ENCODE data around the gene PCCA. TPM values are rescaled to one million over a fixed set of nuclear protein-coding genes. Genes with fewer than 3 reads are reported as not detected.
A peak's percentile ranks its signal among the peaks of the same experiment; 100 is the strongest.

PCCA gene
- total RNA-seq, 4 donors from 2014 or later = 34.6 to 58.4 (median 40.1) TPM

GRCh38 chr13:100129605-100130004, 40.7 kb downstream of the PCCA start:
- TF ChIP-seq CTCF (IDR thresholded peaks at IDR 0.05) (no peak), POLR2AphosphoS5 (IDR thresholded peaks at IDR 0.05) (no peak), EP300 (IDR thresholded peaks at IDR 0.05) (no peak), POLR2A (IDR thresholded peaks at IDR 0.05) (no peak)
- Histone ChIP-seq H3K27ac (no peak overlapping the region), H3K27me3 (no peaks in the 10 kb centered on the region), H3K36me3 (no peaks in the 10 kb centered on the region), H3K4me3 (no peak overlapping the region), H3K4me1 (peaks cover 0 to 14% (median 10%) of the 10 kb centered on the region in 3 donors), H3K9me3 (no peaks in the 10 kb centered on the region)
- 39 to 52% methylated on average over 2 of the region's 2 CpGs for WGBS, 2 donors (ENCODE audit: low coverage in 1 of 2)
- ATAC-seq = no peak

DNA sequence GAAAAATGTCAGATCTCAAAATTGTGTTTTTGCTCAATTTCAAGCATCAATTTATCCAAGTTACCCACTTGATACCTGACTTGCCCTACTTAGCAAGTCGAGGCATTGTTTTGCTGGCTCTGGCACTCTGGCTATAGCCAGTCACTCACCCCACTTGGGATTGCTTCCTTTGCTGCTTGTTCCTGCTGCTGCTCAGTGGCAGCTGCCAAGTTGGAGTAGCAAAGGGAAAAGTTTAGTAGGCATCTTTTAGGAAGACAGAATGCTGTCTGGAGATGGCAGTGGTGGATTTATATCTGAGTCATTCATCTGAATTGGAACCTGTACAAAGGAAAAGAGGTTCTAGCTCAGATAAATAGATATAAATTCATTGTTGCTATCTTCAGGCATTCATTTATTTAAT, 41.2 kb downstream of the PCCA start:
- H3K4me1 ChIP-seq = peaks cover 0 to 14% (median 10%) of the 10 kb centered on the region in 3 donors
- no peaks in the 10 kb centered on the region for H3K27me3 ChIP-seq
- no peak for ATAC-seq
- H3K4me3 ChIP-seq = no peak overlapping the region
- no peaks in the 10 kb centered on the region for H3K9me3 ChIP-seq
- TF ChIP-seq CTCF (IDR thresholded peaks at IDR 0.05) (no peak), POLR2A (IDR thresholded peaks at IDR 0.05) (no peak), POLR2AphosphoS5 (IDR thresholded peaks at IDR 0.05) (no peak), EP300 (IDR thresholded peaks at IDR 0.05) (no peak)
- H3K27ac ChIP-seq = no peak overlapping the region
- 38 to 62% methylated on average over 1 of the region's 1 CpG for WGBS, 2 donors (ENCODE audit: low coverage in 1 of 2)
- no peaks in the 10 kb centered on the region for H3K36me3 ChIP-seq

GRCh38 chr13:100130930-100131511, 42.1 kb downstream of the PCCA start:
- no peaks in the 10 kb centered on the region for H3K9me3 ChIP-seq
- H3K36me3 ChIP-seq = no peaks in the 10 kb centered on the region
- WGBS, 2 donors (ENCODE audit: low coverage in 1 of 2) = 63 to 75% methylated on average over 4 to 6 of the region's 6 CpGs
- ATAC-seq = no peak
- H3K4me3 ChIP-seq = no peak overlapping the region
- TF ChIP-seq EP300 (IDR thresholded peaks at IDR 0.05) (no peak), POLR2A (IDR thresholded peaks at IDR 0.05) (no peak), CTCF (IDR thresholded peaks at IDR 0.05) (no peak), POLR2AphosphoS5 (IDR thresholded peaks at IDR 0.05) (no peak)
- no peak overlapping the region for H3K27ac ChIP-seq
- H3K4me1 ChIP-seq = peaks cover 0 to 14% (median 10%) of the 10 kb centered on the region in 3 donors
- no peaks in the 10 kb centered on the region for H3K27me3 ChIP-seq

DNA sequence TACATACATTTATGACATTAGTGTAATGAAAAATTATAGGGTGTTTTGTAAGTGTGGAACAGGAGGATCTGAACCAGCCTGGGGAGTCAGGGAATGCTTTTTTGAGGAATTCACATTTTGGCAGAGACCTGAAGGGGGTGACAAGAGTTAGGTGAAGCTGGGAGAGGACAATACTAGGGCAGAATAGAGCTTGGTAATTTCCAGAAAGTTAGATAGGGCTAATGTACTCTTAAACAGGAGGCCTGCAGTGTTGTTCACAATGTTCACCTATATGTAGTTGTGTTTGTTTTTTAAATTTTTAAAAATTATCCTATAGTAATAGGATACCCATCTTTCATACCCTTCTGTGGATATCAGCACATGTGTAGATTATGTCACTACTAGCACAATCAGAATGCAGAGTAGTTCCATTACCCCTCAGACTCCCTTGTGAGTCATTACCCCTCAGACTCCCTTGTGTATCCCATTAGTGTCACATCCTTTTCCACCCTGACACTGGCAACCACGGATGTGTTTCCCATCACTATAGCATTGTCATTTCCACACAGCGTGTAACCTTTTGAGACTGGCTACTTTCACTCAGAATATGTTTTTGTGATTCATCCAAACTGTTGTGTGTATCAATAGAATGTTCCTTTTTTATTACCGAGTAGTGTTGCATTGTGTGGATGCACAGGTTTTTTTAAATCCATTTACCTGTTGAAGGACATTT, 43.1 kb downstream of the PCCA start:
- H3K27me3 ChIP-seq = no peaks in the 10 kb centered on the region
- WGBS, 2 donors (ENCODE audit: low coverage in 1 of 2) = 65 to 75% methylated on average over 3 of the region's 3 CpGs
- no peak overlapping the region for H3K27ac ChIP-seq
- no peaks in the 10 kb centered on the region for H3K36me3 ChIP-seq
- H3K9me3 ChIP-seq = no peaks in the 10 kb centered on the region
- H3K4me1 ChIP-seq = peaks cover 0 to 14% (median 10%) of the 10 kb centered on the region in 3 donors
- ATAC-seq = no peak
- H3K4me3 ChIP-seq = no peak overlapping the region
- TF ChIP-seq POLR2AphosphoS5 (IDR thresholded peaks at IDR 0.05) = peak; percentile 11
- TF ChIP-seq EP300 (IDR thresholded peaks at IDR 0.05) = no peak

DNA sequence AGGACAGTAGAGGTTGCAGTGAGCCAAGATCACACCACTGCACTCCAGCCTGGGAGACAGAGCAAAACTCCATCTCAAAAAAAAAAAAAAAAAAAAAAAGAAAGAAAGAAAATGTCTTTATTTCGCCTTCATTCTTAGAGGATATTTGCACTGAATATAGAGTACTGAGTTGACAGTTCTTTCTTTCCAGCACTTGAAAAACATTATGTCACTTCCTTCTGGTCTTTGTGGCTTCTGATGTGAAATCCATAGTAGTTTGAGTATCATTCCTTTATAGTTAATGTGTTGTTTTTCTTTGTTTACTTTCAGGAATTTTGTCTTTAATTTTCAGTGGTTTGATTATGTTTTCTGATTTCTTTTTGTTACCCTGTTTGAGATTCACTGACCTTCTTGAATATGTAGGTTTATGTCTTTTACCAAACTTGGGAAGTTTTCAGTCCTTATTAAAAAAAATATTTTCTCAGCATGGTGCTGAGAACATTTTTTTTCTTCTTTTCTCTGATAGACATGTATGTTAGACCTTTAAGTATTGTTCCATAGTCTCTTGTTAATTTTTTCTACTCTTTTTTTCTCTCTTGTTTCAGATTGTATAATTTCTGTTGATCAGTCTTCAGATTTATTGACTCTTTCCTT, 50.1 kb downstream of the PCCA start:
- Histone ChIP-seq H3K9me3 (no peaks in the 10 kb centered on the region), H3K4me1 (no peaks in the 10 kb centered on the region), H3K4me3 (no peak overlapping the region), H3K27ac (no peak overlapping the region), H3K27me3 (no peaks in the 10 kb centered on the region), H3K36me3 (no peaks in the 10 kb centered on the region)
- 88% methylated on average over 1 of the region's 1 CpG; no CpG with 5 or more reads in 1 of the 2 donors for WGBS, 2 donors (ENCODE audit: low coverage in 1 of 2)
- no peak for ATAC-seq
- TF ChIP-seq CTCF (IDR thresholded peaks at IDR 0.05) (no peak), POLR2AphosphoS5 (IDR thresholded peaks at IDR 0.05) (no peak), POLR2A (IDR thresholded peaks at IDR 0.05) (no peak), EP300 (IDR thresholded peaks at IDR 0.05) (no peak)
